HG02870 (cell line): ENCODE data around the gene AVPR1B.

ENCODE experiments used
- ATAC-seq: cut with Tn5 transposase; IDR thresholded peaks from one replicate; pipeline ENCODE4 v1.9.1; 2021; ENCODE audit warnings: mild to moderate bottlenecking, moderate library complexity; ENCODE audit not compliant: unreplicated experiment

Gene AVPR1B

DNA sequence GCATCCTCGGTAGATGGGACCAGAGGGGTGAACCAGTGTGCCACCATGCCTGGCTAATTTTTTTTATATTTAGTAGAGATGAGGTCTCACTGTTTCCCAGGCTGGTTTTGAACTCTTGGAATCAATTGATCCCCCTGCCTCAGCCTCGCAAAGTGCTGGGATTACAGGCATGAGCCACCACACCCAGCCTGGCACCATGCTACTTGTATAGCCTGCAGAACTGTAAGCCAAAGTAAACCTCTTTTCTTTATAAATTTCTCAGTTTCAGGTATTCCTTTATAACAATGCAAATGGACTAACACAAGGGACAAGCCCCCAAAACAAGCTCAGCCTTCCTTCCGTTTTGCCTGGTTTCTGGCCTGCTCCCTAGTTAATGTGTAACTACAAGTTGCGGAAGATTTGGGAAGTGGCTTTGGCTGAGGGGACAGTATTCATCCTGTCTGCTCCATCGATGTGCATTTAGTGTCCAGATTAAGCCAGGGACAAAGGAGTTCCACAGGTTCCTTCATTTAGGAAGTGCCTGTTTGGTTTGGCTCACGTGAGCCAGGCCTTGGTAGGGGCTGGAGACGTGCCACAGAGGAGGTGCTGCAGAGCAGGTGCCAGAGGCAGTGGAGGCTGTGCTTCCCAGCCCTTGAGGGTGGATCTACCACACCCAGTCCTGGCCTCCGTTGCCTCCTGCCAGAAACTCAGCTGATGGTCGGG lies 4.4 kb downstream of the AVPR1B start:
- no peak for ATAC-seq

GRCh38 chr1:206111271-206111927 lies 5.8 kb downstream of the AVPR1B start:
- ATAC-seq: no peak

- ATAC-seq: no peak
Observed at GRCh38 chr1:206110820-206111219, 6.4 kb downstream of the AVPR1B start.

DNA sequence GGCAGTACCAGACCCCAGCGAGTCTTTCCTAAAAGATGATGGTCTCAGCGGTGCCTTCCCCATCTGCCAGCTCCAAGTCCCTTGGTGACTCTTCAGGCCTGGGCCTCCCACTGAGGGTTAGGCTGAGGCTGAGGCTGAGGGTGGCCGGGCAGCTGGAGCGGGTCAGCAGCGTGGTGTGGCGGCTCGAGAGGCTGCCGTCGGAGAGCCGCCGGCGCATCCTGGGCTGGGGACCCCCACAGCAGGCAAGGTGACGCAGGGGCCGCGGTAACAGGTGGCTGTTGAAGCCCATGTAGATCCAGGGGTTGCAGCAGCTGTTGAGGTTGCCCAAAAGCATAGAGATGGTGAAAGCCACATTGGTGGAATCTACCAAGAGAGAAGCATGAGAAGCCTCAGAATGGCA lies 7.0 kb downstream of the AVPR1B start:
- no peak for ATAC-seq

DNA sequence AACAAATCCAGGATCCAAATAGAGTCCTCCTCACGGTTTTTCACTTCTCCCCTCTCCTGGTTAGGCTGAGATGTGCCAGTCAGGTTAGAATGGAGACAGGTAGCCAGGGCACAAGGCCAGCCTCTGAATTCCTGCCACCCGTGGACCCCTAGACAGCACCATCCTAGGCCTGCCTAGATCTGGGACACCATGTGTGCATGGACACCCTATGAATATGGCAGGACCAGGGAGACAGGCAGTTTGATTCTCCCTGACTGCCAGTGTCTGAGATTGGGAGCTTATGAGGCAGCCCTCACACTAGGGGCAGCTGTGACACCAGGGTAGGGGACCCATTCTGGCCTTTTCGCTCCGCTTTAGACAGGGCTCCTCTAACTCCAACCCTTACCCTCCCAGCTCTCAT lies 7.5 kb downstream of the AVPR1B start:
- ATAC-seq: no peak

DNA sequence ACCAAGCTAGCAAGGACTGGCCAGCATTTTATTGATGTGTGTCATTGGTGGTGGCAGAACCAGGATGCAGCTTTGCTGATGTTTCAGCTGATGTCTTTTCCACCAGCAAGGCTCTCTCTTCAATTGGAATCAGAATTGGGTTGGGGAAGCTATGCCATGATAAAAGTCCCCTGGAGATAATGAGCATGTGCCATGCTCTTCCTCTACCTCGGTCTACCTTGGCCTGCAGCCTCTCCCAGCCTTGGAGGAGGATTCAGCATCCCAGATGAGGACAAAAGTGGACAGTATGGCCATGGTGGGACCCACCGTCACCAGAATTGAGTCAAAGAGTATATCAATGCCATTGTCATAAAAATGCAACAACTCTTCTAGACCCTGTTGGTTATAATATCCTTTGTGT lies 8.6 kb downstream of the AVPR1B start:
- ATAC-seq: no peak

- no peak for ATAC-seq
Observed at GRCh38 chr1:206107168-206107544, 10.0 kb downstream of the AVPR1B start.

- ATAC-seq: no peak
Observed at GRCh38 chr1:206106328-206107167, 10.6 kb downstream of the AVPR1B start.

GRCh38 chr1:206105464-206105995 lies 11.7 kb downstream of the AVPR1B start:
- ATAC-seq: no peak

DNA sequence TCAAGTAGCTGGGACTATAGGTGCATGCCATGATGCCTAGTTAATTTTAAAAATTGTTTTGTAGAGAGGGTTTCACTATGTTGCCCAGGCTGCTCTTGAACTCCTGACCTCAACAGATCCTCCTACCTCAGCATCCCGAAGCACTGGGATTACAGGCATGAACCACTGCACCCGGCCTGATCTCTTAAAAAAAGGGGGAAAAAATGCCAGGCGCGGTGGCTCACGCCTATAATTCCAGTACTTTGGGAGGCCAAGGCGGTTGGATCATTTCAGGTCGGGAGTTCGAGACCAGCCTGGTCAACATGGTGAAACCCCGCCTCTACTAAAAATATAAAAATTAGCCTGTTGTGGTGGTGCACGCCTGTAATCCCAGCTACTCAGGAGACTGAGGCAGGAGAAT lies 13.2 kb downstream of the AVPR1B start:
- no peak for ATAC-seq

- ATAC-seq: no peak
Observed at GRCh38 chr1:206102292-206102936, 14.8 kb downstream of the AVPR1B start.

DNA sequence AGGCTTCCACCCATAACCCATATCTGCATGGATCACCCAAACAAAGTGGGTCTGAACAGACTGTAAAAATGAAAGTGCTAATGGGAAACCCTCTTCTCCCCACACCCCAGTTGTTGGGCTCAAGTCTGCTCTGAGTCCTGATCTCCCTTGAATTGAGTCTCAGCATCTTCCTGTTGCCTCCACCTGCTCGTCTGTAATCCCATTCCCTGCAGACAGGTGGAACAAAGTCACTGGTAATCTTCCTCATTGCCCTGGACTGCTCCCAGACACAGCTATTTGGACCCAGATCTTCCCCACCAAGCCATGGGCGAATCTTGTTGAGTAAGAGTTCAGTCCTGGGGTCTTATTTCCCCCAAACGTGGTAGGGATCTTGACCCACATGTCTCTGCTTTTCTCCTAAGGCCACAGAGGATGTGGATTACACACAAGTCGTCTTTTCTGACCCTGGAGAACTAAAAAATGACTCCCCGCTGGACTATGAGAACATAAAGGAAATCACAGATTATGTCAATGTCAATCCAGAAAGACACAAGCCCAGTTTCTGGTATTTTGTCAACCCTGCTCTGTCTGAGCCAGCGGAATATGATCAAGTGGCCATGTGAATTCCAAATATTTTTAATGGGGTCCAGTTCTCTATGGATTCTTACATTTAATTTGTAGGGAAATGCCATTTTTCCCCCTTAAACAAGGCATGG lies 15.7 kb downstream of the AVPR1B start:
- ATAC-seq: no peak

DNA sequence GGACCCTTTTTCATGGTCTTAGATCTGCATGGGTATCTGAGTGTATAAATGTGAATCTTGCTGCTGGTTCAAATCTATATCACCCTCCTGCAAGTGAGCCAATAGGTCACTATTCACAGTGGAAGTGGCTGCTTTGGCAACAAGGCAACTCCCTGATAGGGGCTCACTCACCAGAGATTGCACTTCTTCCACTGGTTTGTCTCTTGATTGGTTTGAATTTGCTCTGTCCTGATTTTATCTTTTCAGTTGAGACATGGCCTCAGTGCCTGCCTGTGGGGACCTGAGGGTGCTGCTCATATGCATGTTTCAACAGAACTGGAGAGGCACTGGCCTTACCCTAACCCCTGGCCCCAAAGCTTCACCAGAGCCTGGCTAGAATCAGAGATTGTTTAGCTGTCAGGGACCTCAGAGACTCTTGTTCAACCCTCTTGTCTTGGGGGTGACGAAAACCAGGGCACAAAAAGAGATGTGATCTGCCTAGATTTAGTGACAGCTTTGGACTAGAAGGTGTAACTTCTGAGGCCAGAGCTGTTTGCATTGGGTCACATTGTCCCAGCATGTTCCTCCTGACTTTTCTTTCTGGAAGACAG lies 16.9 kb downstream of the AVPR1B start:
- ATAC-seq: no peak

- ATAC-seq: no peak
Observed at GRCh38 chr1:206098242-206098919, 18.8 kb downstream of the AVPR1B start.

GRCh38 chr1:206097381-206097780 lies 19.8 kb downstream of the AVPR1B start:
- no peak for ATAC-seq

GRCh38 chr1:206094024-206094423 lies 23.2 kb downstream of the AVPR1B start:
- ATAC-seq: no peak

- no peak for ATAC-seq
Observed at GRCh38 chr1:206089341-206089740, 27.8 kb downstream of the AVPR1B start.

DNA sequence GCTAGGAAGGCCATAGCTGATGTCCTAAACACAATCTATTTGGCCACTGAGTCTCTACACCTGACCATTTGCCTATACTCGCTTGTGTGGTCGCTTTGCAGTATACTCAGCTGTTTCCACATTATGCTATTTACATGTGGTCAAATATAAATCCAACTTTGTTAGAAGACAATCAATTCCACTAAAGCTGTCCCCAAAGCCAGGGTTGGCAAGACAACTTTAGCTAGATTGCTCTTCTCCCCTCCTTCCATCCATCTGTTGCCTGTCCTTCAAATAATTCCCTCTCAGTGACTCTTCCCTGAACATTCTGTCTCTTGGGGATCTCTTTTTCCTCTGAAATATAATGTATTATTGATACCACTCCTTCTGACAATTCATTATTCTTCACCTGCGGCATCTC lies 30.1 kb downstream of the AVPR1B start:
- no peak for ATAC-seq

- ATAC-seq: no peak
Observed at GRCh38 chr1:206083750-206084149, 33.4 kb downstream of the AVPR1B start.
